Liver (tissue), 9 donors: ENCODE measurements around the gene ACAN. TPM values are rescaled to one million over a fixed set of nuclear protein-coding genes. Genes with fewer than 3 reads are reported as not detected.

Experiments
- DNase-seq: peaks from one replicate; pipeline ENCODE4 v3.0.0-alpha.2; 2017; ENCODE audit warnings: low spot score
- H3K27ac ChIP-seq, 2 donors: one replicate each; pipeline ENCODE4 v1.7.0; 2013; ENCODE audit warnings: inconsistent platforms in 2 of 2, low read length in 2 of 2, control low read depth in 1 of 2, low read depth in 1 of 2, mild to moderate bottlenecking in 1 of 2
- H3K27me3 ChIP-seq, 4 donors: one replicate each; pipeline versions ENCODE4 v1.6.1 to v1.7.0; 2013; ENCODE audit warnings: low read length in 3 of 4, inconsistent platforms in 1 of 4, mild to moderate bottlenecking in 1 of 4, moderate library complexity in 1 of 4; ENCODE audit not compliant: control insufficient read depth in 4 of 4, insufficient read depth in 4 of 4
- H3K36me3 ChIP-seq, 4 donors: one replicate each; pipeline versions ENCODE4 v1.6.1 to v1.7.0; 2013; ENCODE audit warnings: low read length in 3 of 4, mild to moderate bottlenecking in 3 of 4, low read depth in 1 of 4, moderate library complexity in 1 of 4; ENCODE audit not compliant: control insufficient read depth in 4 of 4, insufficient read depth in 3 of 4
- H3K4me1 ChIP-seq, 4 donors: one replicate each; pipeline versions ENCODE4 v1.6.1 to v1.7.0; 2013; ENCODE audit warnings: low read length in 3 of 4, mild to moderate bottlenecking in 3 of 4, moderate library complexity in 1 of 4; ENCODE audit not compliant: control insufficient read depth in 4 of 4, insufficient read depth in 4 of 4
- H3K4me3 ChIP-seq, 3 donors: one replicate each; pipeline versions ENCODE4 v1.6.1 to v1.7.0; 2013; ENCODE audit warnings: low read length in 3 of 3, control low read depth in 1 of 3, low read depth in 1 of 3, mild to moderate bottlenecking in 1 of 3
- H3K9ac ChIP-seq, 2 donors: one replicate each; pipeline ENCODE4 v1.7.0; 2013; ENCODE audit warnings: low read length in 2 of 2, mild to moderate bottlenecking in 2 of 2, moderate library complexity in 2 of 2, control low read depth in 1 of 2, low read depth in 1 of 2
- H3K9me3 ChIP-seq, 4 donors: one replicate each; pipeline versions ENCODE4 v1.6.1 to v1.7.0; 2013; ENCODE audit warnings: low read length in 3 of 4; ENCODE audit not compliant: control insufficient read depth in 4 of 4
- EGR1 ChIP-seq, 2 donors: IDR thresholded peaks; 2 replicates each; pipeline ENCODE4 v1.6.1; 2016 to 2018; ENCODE audit warnings: antibody characterized with exemption in 2 of 2, low read depth in 2 of 2
- FOXA1 ChIP-seq: IDR thresholded peaks from 2 replicates; pipeline ENCODE4 v1.6.1; 2016; ENCODE audit warnings: antibody characterized with exemption
- FOXA2 ChIP-seq: IDR thresholded peaks from 2 replicates; pipeline ENCODE4 v1.6.1; 2016; ENCODE audit warnings: antibody characterized with exemption
- GABPA ChIP-seq, 2 donors: IDR thresholded peaks in 1 of 2; conservative IDR thresholded peaks in 1 of 2; 2 replicates each; pipeline ENCODE4 v1.6.1; 2016; ENCODE audit warnings: antibody characterized with exemption in 2 of 2, mild to moderate bottlenecking in 1 of 2, moderate library complexity in 1 of 2
- HNF4A ChIP-seq, 2 donors: conservative IDR thresholded peaks; 2 replicates each; pipeline ENCODE4 v1.6.1; 2016; ENCODE audit warnings: antibody characterized with exemption in 2 of 2, mild to moderate bottlenecking in 2 of 2
- HNF4G ChIP-seq: IDR thresholded peaks from 2 replicates; pipeline ENCODE4 v1.6.1; 2016; ENCODE audit warnings: antibody characterized with exemption
- JUND ChIP-seq, 2 donors: IDR thresholded peaks; 2 replicates each; pipeline ENCODE4 v1.6.1; 2016; ENCODE audit warnings: antibody characterized with exemption in 2 of 2
- NR2F2 ChIP-seq: IDR thresholded peaks from 2 replicates; pipeline ENCODE4 v1.6.1; 2016; ENCODE audit warnings: antibody characterized with exemption
- RAD21 ChIP-seq, 2 donors: IDR thresholded peaks; 2 replicates each; pipeline ENCODE4 v1.6.1; 2016; ENCODE audit warnings: antibody characterized with exemption in 2 of 2, mild to moderate bottlenecking in 2 of 2
- RXRA ChIP-seq, 2 donors: IDR thresholded peaks; 2 replicates each; pipeline ENCODE4 v1.6.1; 2017 to 2018; ENCODE audit warnings: antibody characterized with exemption in 2 of 2, mild to moderate bottlenecking in 1 of 2
- SP1 ChIP-seq: IDR thresholded peaks from 2 replicates; pipeline ENCODE4 v1.6.1; 2018; ENCODE audit warnings: antibody characterized with exemption, mild to moderate bottlenecking
- TAF1 ChIP-seq: conservative IDR thresholded peaks from 2 replicates; pipeline ENCODE4 v1.6.1; 2016; ENCODE audit warnings: antibody characterized with exemption, mild to moderate bottlenecking
- YY1 ChIP-seq: IDR thresholded peaks from 2 replicates; pipeline ENCODE4 v1.6.1; 2016; ENCODE audit warnings: antibody characterized with exemption, mild to moderate bottlenecking
- WGBS: extraction: QIAGEN DNeasy Blood & Tissue Kit; methylation state at CpG from one replicate; pipeline ENCODE4 v1.1.7; 2013; 5-methylcytosine and 5-hydroxymethylcytosine counted together
- polyA plus RNA-seq, 2 donors: library from polyadenylated mRNA; stranded (reverse) in 1 of 2; unstranded in 1 of 2; fragments of 200-250 nt in 1 of 2; fragments of >200 nt in 1 of 2; fragmentation: Nextera tagmentation in 1 of 2; extraction: Ambion mirVana in 1 of 2; gene quantifications; one replicate each; pipeline versions ENCODE4 v1.2.1 to v1.2.3, GENCODE V29; 2013 to 2015
- total RNA-seq, 2 donors: library from RNA; depleted of rRNA; stranded (reverse); fragments of >200 nt; gene quantifications; one replicate each; pipeline ENCODE4 v1.2.3, GENCODE V29; 2014
- TF ChIP-seq, protein P1 (sequence below): fragments of 150-350 bp; IDR thresholded peaks from 2 replicates; pipeline ENCODE4 v1.5.1; 2017; ENCODE audit warnings: improper control_type of control experiment, low read depth, low read length; ENCODE audit not compliant: missing input control
- TF ChIP-seq, protein P2 (sequence below): IDR thresholded peaks from 2 replicates; pipeline ENCODE4 v1.6.1; 2016; ENCODE audit warnings: antibody characterized with exemption
- TF ChIP-seq, protein P3 (sequence below): IDR thresholded peaks from 2 replicates; pipeline ENCODE4 v1.6.1; 2016; ENCODE audit warnings: antibody characterized with exemption
- TF ChIP-seq, protein P4 (sequence below): IDR thresholded peaks from 2 replicates; pipeline ENCODE4 v1.6.1; 2016; ENCODE audit warnings: antibody characterized with exemption, mild to moderate bottlenecking
- TF ChIP-seq, protein P5 (sequence below): IDR thresholded peaks from 2 replicates; pipeline ENCODE4 v1.6.1; 2016; ENCODE audit warnings: antibody characterized with exemption
- donor health status: healthy.
- donor health status: healthy.
- donor health status: healthy.
- donor health status: healthy.
- donor health status: healthy.

ACAN gene
- total and polyA plus RNA-seq, 4 donors: under 0.01 to 0.05 (median under 0.01) TPM; not detected in 1

DNA sequence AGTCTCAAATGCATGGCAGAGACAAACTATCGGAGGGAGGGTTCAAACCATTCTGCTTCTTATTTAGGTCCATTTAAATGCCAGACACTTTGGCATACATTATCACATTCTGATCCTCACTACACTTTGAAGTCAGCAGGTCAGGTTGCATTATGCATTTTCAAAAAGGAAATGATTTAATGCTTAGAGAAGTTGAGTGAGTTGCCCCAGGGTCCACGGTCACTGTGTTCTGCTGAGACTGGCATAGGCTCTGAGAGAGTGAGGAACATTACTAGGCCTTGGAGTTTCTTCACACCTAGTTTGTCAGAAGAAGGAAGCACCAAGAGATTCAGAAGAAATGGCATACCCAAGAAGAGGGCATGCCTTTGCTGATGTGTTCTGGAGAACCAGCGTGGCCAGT is 46.3 kb upstream of the ACAN start:
- 82% methylated on average over 3 of the region's 3 CpGs for WGBS
- TF ChIP-seq FOXA2 (no peak), FOXA1 (no peak), GABPA (IDR thresholded peaks at IDR 0.05 in 1 of 2, conservative IDR thresholded peaks at IDR 0.05 in 1 of 2) (no peak), RXRA (IDR thresholded peaks at IDR 0.05) (no peak), YY1 (no peak)
- TF ChIP-seq, protein P1, sequence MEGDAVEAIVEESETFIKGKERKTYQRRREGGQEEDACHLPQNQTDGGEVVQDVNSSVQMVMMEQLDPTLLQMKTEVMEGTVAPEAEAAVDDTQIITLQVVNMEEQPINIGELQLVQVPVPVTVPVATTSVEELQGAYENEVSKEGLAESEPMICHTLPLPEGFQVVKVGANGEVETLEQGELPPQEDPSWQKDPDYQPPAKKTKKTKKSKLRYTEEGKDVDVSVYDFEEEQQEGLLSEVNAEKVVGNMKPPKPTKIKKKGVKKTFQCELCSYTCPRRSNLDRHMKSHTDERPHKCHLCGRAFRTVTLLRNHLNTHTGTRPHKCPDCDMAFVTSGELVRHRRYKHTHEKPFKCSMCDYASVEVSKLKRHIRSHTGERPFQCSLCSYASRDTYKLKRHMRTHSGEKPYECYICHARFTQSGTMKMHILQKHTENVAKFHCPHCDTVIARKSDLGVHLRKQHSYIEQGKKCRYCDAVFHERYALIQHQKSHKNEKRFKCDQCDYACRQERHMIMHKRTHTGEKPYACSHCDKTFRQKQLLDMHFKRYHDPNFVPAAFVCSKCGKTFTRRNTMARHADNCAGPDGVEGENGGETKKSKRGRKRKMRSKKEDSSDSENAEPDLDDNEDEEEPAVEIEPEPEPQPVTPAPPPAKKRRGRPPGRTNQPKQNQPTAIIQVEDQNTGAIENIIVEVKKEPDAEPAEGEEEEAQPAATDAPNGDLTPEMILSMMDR: no peak
- TF ChIP-seq, protein P2, sequence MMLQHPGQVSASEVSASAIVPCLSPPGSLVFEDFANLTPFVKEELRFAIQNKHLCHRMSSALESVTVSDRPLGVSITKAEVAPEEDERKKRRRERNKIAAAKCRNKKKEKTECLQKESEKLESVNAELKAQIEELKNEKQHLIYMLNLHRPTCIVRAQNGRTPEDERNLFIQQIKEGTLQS: no peak
- TF ChIP-seq, protein P3, sequence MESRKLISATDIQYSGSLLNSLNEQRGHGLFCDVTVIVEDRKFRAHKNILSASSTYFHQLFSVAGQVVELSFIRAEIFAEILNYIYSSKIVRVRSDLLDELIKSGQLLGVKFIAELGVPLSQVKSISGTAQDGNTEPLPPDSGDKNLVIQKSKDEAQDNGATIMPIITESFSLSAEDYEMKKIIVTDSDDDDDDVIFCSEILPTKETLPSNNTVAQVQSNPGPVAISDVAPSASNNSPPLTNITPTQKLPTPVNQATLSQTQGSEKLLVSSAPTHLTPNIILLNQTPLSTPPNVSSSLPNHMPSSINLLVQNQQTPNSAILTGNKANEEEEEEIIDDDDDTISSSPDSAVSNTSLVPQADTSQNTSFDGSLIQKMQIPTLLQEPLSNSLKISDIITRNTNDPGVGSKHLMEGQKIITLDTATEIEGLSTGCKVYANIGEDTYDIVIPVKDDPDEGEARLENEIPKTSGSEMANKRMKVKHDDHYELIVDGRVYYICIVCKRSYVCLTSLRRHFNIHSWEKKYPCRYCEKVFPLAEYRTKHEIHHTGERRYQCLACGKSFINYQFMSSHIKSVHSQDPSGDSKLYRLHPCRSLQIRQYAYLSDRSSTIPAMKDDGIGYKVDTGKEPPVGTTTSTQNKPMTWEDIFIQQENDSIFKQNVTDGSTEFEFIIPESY: no peak
- TF ChIP-seq, protein P4, sequence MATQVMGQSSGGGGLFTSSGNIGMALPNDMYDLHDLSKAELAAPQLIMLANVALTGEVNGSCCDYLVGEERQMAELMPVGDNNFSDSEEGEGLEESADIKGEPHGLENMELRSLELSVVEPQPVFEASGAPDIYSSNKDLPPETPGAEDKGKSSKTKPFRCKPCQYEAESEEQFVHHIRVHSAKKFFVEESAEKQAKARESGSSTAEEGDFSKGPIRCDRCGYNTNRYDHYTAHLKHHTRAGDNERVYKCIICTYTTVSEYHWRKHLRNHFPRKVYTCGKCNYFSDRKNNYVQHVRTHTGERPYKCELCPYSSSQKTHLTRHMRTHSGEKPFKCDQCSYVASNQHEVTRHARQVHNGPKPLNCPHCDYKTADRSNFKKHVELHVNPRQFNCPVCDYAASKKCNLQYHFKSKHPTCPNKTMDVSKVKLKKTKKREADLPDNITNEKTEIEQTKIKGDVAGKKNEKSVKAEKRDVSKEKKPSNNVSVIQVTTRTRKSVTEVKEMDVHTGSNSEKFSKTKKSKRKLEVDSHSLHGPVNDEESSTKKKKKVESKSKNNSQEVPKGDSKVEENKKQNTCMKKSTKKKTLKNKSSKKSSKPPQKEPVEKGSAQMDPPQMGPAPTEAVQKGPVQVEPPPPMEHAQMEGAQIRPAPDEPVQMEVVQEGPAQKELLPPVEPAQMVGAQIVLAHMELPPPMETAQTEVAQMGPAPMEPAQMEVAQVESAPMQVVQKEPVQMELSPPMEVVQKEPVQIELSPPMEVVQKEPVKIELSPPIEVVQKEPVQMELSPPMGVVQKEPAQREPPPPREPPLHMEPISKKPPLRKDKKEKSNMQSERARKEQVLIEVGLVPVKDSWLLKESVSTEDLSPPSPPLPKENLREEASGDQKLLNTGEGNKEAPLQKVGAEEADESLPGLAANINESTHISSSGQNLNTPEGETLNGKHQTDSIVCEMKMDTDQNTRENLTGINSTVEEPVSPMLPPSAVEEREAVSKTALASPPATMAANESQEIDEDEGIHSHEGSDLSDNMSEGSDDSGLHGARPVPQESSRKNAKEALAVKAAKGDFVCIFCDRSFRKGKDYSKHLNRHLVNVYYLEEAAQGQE: no peak
- no peak for DNase-seq

DNA sequence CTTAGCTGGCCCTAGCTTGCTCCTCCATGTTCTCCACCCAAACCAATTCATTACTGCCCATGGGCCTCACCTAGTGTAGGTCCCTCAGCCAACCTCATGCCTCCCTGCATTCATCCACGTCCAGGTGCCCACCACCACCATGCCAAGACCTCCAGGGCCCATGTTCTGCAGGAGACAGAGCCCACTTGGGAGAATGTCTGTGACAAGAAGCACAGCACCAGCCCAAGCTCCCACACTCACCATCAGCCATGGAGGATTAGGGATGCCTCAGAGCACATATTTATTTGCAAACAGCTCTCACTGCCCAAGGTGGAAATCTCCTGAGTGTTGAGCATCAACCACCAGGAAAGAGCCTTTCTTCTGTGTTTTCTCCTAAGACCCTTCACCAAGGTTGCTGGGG is 43.4 kb upstream of the ACAN start:
- Histone ChIP-seq H3K9ac (no peak overlapping the region), H3K27me3 (no peaks in the 10 kb centered on the region), H3K27ac (no peak overlapping the region), H3K9me3 (peaks cover 0 to 2% (median 0%) of the 10 kb centered on the region in 4 donors), H3K4me3 (no peak overlapping the region), H3K36me3 (no peaks in the 10 kb centered on the region), H3K4me1 (no peaks in the 10 kb centered on the region)
- 35% methylated on average over 1 of the region's 1 CpG for WGBS
- DNase-seq: no peak
- no peak for TF ChIP-seq JUND (IDR thresholded peaks at IDR 0.05)
- TF ChIP-seq, protein P1: no peak
- TF ChIP-seq HNF4G: no peak
- no peak for TF ChIP-seq RXRA (IDR thresholded peaks at IDR 0.05)
- TF ChIP-seq, protein P5, sequence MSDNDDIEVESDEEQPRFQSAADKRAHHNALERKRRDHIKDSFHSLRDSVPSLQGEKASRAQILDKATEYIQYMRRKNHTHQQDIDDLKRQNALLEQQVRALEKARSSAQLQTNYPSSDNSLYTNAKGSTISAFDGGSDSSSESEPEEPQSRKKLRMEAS: no peak
- TF ChIP-seq FOXA1: no peak
- TF ChIP-seq, protein P4: no peak
- TF ChIP-seq EGR1 (IDR thresholded peaks at IDR 0.05; ENCODE audit: low read depth in 2 of 2): no peak
- no peak for TF ChIP-seq GABPA (IDR thresholded peaks at IDR 0.05 in 1 of 2, conservative IDR thresholded peaks at IDR 0.05 in 1 of 2)
- no peak for TF ChIP-seq FOXA2
- TF ChIP-seq TAF1: no peak
- TF ChIP-seq NR2F2: no peak
- no peak for TF ChIP-seq RAD21 (IDR thresholded peaks at IDR 0.05)
- no peak for TF ChIP-seq HNF4A (conservative IDR thresholded peaks at IDR 0.05)
- no peak for TF ChIP-seq SP1
- no peak for TF ChIP-seq YY1

More for the DNA sequence above, 46.3 kb upstream of the ACAN start:
- H3K27me3 ChIP-seq: no peaks in the 10 kb centered on the region
- H3K9me3 ChIP-seq: peaks cover 0 to 2% (median 0%) of the 10 kb centered on the region in 4 donors
- no peak overlapping the region for H3K27ac ChIP-seq
- no peaks in the 10 kb centered on the region for H3K4me1 ChIP-seq
- no peak overlapping the region for H3K4me3 ChIP-seq
- H3K9ac ChIP-seq: no peak overlapping the region
- H3K36me3 ChIP-seq: no peaks in the 10 kb centered on the region
